ENCODE data around the gene ELF2.

DNA sequence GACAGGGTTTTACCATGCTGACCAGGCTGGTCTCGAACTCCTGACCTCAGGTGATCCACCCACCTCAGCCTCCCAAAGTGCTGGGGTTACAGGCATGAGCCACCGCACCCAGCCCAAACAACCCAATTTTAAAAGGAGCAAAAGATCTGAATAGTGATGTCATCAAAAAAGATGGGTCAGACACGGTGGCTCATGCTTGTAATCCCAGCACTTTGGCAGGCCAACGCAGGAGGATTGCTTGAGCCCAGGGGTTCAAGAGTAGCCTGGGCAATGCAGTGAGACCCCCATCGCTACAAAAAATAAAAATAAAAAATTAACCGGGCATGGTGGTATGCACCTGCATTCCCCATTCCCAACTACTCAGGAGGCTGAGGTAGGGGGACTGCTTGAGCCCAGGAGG lies 6.1 kb downstream of the ELF2 start:
- TF ChIP-seq, protein P1, sequence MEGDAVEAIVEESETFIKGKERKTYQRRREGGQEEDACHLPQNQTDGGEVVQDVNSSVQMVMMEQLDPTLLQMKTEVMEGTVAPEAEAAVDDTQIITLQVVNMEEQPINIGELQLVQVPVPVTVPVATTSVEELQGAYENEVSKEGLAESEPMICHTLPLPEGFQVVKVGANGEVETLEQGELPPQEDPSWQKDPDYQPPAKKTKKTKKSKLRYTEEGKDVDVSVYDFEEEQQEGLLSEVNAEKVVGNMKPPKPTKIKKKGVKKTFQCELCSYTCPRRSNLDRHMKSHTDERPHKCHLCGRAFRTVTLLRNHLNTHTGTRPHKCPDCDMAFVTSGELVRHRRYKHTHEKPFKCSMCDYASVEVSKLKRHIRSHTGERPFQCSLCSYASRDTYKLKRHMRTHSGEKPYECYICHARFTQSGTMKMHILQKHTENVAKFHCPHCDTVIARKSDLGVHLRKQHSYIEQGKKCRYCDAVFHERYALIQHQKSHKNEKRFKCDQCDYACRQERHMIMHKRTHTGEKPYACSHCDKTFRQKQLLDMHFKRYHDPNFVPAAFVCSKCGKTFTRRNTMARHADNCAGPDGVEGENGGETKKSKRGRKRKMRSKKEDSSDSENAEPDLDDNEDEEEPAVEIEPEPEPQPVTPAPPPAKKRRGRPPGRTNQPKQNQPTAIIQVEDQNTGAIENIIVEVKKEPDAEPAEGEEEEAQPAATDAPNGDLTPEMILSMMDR (IDR thresholded peaks at IDR 0.05): no peak
- TF ChIP-seq POLR2AphosphoS5 (IDR thresholded peaks at IDR 0.05): no peak

Measured in breast epithelium (tissue), 3 donors.